Glutamatergic neuron (in vitro differentiated cells): Measurements from ENCODE around the gene IGFBP7. TPM values are rescaled to one million over a fixed set of nuclear protein-coding genes. Genes with fewer than 3 reads are reported as not detected.

Experiments
- DNase-seq: peaks from one replicate; pipeline ENCODE4 v3.0.0; 2022
- H3K27ac Mint-ChIP-seq: one replicate; pipeline ENCODE4 v1.8.0; 2020; ENCODE audit warnings: mild to moderate bottlenecking, mixed read lengths, inconsistent platforms; ENCODE audit not compliant: unreplicated experiment
- H3K27me3 Mint-ChIP-seq: one replicate; pipeline ENCODE4 v1.8.0; 2020; ENCODE audit warnings: mild to moderate bottlenecking, moderate library complexity, mixed read lengths, inconsistent platforms; ENCODE audit not compliant: unreplicated experiment
- H3K36me3 Mint-ChIP-seq: one replicate; pipeline ENCODE4 v1.8.0; 2020; ENCODE audit warnings: mild to moderate bottlenecking, mixed read lengths, inconsistent platforms; ENCODE audit not compliant: unreplicated experiment
- H3K4me1 Mint-ChIP-seq: one replicate; pipeline ENCODE4 v1.8.0; 2020; ENCODE audit warnings: mild to moderate bottlenecking, low read depth, mixed read lengths, inconsistent platforms; ENCODE audit not compliant: unreplicated experiment
- H3K4me3 Mint-ChIP-seq: one replicate; pipeline ENCODE4 v1.8.0; 2020; ENCODE audit warnings: mild to moderate bottlenecking, mixed read lengths, inconsistent platforms; ENCODE audit not compliant: unreplicated experiment
- H3K9me3 Mint-ChIP-seq: one replicate; pipeline ENCODE4 v1.8.0; 2020; ENCODE audit warnings: mild to moderate bottlenecking, moderate library complexity, mixed read lengths, inconsistent platforms; ENCODE audit not compliant: unreplicated experiment
- total RNA-seq: library from RNA; stranded (reverse); fragmentation: NEBNext Ultra II Directional; extraction: Animal tissue kit (Norgen Biotek cat#: 25700); gene quantifications from one replicate; pipeline ENCODE4 v1.2.1, GENCODE V29; 2021; ENCODE audit not compliant: unreplicated experiment
- TF ChIP-seq, protein P1 (sequence below): fragments of 200-600 bp; sonication (generic); IDR thresholded peaks from one replicate; pipeline ENCODE4 v1.5.0; 2021; ENCODE audit not compliant: partially characterized antibody, unreplicated experiment

IGFBP7 gene
- total RNA-seq, 1 donor from 2014 or later = not detected

DNA sequence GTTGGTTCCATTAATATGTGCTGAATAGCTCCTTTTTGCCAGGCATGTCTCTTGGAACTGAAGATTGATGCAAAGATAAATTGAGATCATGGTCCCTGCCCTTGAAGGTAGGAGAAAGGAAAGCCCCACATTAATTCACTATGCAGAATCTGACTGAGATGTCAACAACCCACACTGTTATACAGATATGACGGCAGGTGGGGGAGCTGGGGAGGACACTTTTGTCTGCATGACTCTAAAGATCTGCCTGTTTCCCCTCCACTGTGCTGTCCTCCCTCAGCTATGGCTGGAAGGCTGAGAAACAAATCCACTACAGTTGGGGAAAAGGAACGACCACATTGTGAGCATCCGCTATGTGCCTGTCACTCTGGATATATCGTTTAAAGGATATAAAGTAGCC lies 36.3 kb upstream of the IGFBP7 start:
- Mint-ChIP-seq H3K9me3 (no peaks in the 10 kb centered on the region), H3K36me3 (no peaks in the 10 kb centered on the region), H3K4me3 (no peak overlapping the region), H3K4me1 (no peaks in the 10 kb centered on the region), H3K27me3 (peaks cover 4% of the 10 kb centered on the region), H3K27ac (no peak overlapping the region)
- TF ChIP-seq, protein P1, sequence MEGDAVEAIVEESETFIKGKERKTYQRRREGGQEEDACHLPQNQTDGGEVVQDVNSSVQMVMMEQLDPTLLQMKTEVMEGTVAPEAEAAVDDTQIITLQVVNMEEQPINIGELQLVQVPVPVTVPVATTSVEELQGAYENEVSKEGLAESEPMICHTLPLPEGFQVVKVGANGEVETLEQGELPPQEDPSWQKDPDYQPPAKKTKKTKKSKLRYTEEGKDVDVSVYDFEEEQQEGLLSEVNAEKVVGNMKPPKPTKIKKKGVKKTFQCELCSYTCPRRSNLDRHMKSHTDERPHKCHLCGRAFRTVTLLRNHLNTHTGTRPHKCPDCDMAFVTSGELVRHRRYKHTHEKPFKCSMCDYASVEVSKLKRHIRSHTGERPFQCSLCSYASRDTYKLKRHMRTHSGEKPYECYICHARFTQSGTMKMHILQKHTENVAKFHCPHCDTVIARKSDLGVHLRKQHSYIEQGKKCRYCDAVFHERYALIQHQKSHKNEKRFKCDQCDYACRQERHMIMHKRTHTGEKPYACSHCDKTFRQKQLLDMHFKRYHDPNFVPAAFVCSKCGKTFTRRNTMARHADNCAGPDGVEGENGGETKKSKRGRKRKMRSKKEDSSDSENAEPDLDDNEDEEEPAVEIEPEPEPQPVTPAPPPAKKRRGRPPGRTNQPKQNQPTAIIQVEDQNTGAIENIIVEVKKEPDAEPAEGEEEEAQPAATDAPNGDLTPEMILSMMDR = no peak
- DNase-seq = no peak

DNA sequence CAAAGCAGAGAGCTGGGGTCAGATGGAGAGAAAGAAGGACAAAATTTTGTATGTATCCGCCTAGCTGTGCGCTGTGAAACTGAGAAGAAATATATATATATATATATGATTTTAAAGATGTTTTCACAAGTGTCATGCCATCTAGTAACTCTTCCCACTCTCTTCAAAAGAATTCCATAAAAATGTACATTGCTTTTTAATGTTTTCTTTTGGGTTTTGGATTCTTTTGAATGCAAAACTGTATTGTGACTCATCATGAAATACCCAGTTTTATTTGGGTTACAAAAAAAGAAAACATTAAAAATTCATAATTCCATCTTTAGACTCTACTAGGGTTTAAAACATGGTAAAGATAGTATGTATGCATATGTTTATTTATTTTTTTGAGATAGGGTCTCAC lies 34.3 kb upstream of the IGFBP7 start:
- Mint-ChIP-seq H3K27me3 (peaks cover 2% of the 10 kb centered on the region), H3K4me1 (no peaks in the 10 kb centered on the region), H3K9me3 (no peaks in the 10 kb centered on the region), H3K36me3 (no peaks in the 10 kb centered on the region), H3K4me3 (no peak overlapping the region), H3K27ac (no peak overlapping the region)
- no peak for DNase-seq
- TF ChIP-seq, protein P1 = no peak

DNA sequence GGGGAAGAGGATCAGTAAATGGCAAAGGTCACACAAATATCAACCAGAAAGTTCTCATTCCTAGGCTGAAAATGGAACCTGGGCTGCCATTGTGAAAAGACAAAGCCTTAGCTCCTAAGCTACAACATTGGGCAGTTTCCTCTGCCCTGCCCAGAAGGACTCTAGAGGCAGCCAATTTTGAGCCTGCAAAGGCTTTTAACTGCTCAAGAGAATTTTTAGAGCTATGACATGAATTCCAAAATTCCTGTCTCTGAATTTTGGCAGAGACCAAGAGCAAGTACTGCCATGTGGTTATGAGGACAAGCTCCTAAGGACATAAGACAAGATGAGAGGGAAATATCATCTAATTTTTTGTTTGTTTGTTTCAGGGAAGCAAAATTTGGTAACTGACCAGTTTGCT lies 29.6 kb upstream of the IGFBP7 start:
- Mint-ChIP-seq H3K4me1 (no peaks in the 10 kb centered on the region), H3K27me3 (no peaks in the 10 kb centered on the region), H3K9me3 (no peaks in the 10 kb centered on the region), H3K36me3 (peaks cover 4% of the 10 kb centered on the region), H3K27ac (no peak overlapping the region), H3K4me3 (no peak overlapping the region)
- TF ChIP-seq, protein P1 = no peak
- no peak for DNase-seq

DNA sequence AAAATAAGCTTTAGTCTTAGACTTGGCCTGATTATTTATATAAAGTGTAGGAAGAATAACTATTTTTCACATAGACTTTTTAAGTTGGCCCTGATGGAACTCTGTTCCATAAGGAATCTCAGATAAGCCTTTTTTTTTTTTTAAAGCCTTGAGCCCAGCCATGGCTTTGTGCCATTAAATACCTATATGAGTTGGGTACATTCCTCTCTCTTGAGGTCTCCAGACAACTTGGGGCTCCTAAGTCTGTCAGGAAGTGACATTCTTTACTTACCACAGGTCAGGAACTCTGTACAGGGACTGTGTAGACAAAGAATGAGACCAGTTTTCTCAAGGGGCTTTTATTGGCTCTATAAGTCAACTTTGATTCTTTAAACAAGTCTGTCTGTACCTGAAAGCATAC lies 27.1 kb upstream of the IGFBP7 start:
- Mint-ChIP-seq H3K9me3 (no peaks in the 10 kb centered on the region), H3K4me1 (no peaks in the 10 kb centered on the region), H3K27ac (no peak overlapping the region), H3K27me3 (no peaks in the 10 kb centered on the region), H3K4me3 (no peak overlapping the region), H3K36me3 (peaks cover 4% of the 10 kb centered on the region)
- no peak for DNase-seq
- TF ChIP-seq, protein P1 = no peak

DNA sequence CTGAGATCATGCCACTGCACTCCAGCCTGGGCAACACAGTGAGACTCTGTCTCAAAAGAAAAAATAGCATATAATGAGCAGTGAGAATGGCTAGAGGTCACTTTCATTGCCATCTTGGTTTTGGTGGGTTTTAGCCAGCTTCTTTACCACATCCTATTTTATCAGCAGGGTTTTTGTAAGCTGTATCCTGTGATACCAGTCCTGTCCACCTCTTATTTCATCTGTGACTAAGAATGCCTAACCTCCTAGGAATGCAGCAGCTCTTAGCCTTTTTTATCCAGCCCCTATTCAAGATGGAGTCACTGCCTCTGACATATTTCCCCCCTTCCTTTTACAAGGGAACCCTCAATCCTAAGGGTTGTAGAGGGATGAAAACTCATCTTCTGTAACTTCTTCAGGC lies 26.1 kb upstream of the IGFBP7 start:
- no peak for DNase-seq
- Mint-ChIP-seq H3K4me3 (no peak overlapping the region), H3K27ac (no peak overlapping the region), H3K36me3 (peaks cover 4% of the 10 kb centered on the region), H3K27me3 (no peaks in the 10 kb centered on the region), H3K9me3 (no peaks in the 10 kb centered on the region), H3K4me1 (no peaks in the 10 kb centered on the region)
- TF ChIP-seq, protein P1 = no peak
